Activated T-helper 2 cell treated with anti-CD3 and anti-CD28 coated beads, Interferon-gamma antibody, Interleukin-2, Interleukin-4, amounts not matched to agents 10 μg/mL and 5 μg/mL and 100 μg/mL, durations not matched to agents 14 hours and 24 hours and 36 hours (primary cell): ENCODE results near the gene CCND1. TPM values are rescaled to one million over a fixed set of nuclear protein-coding genes. Genes with fewer than 3 reads are reported as not detected.
A peak's percentile ranks its signal among the peaks of the same experiment; 100 is the strongest.

Source experiments
- DNase-seq: peaks from one replicate; pipeline ENCODE4 v3.0.0; 2021; ENCODE audit warnings: low spot score
- H3K27ac Mint-ChIP-seq: one replicate; pipeline ENCODE4 v1.8.0; 2021; ENCODE audit warnings: mixed read lengths
- H3K27me3 Mint-ChIP-seq: one replicate; pipeline ENCODE4 v1.8.0; 2021; ENCODE audit warnings: low read depth, mixed read lengths
- H3K36me3 Mint-ChIP-seq: one replicate; pipeline ENCODE4 v1.8.0; 2021; ENCODE audit warnings: low read depth, mixed read lengths
- H3K4me1 Mint-ChIP-seq: one replicate; pipeline ENCODE4 v1.8.0; 2021; ENCODE audit warnings: low read depth, mixed read lengths
- H3K4me3 Mint-ChIP-seq: one replicate; pipeline ENCODE4 v1.8.0; 2021; ENCODE audit warnings: low read depth, mild to moderate bottlenecking, moderate library complexity, mixed read lengths
- H3K9me3 Mint-ChIP-seq: one replicate; pipeline ENCODE4 v1.8.0; 2021; ENCODE audit warnings: mixed read lengths
- intact Hi-C: fragments of 100-400 bp; cut with micrococcal nuclease; formaldehyde crosslinking; loops from one replicate; pipeline ENCODE4 v1.15.1; 2023
- total RNA-seq: library from RNA; stranded (reverse); gene quantifications from 2 replicates; pipeline ENCODE4 v1.2.3, GENCODE V29; 2022

The CCND1 gene
- 1.2 and 2.1 TPM in 2 replicates for total RNA-seq

DNA sequence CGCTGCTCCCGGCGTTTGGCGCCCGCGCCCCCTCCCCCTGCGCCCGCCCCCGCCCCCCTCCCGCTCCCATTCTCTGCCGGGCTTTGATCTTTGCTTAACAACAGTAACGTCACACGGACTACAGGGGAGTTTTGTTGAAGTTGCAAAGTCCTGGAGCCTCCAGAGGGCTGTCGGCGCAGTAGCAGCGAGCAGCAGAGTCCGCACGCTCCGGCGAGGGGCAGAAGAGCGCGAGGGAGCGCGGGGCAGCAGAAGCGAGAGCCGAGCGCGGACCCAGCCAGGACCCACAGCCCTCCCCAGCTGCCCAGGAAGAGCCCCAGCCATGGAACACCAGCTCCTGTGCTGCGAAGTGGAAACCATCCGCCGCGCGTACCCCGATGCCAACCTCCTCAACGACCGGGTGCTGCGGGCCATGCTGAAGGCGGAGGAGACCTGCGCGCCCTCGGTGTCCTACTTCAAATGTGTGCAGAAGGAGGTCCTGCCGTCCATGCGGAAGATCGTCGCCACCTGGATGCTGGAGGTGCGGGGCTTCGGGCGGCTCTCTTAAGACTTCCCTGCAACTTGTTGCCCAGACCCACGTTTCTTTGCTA lies at the start of gene CCND1:
CCND1 (plus strand) TSS at position 162 of the 587 bp plus-strand sequence; CDS start at position 320, 158 bp downstream.
- H3K27me3 Mint-ChIP-seq, result peaks cover 40% of the 10 kb centered on the region
- peaks cover 3% of the 10 kb centered on the region for H3K4me1 Mint-ChIP-seq
- no peak for DNase-seq
- no peaks in the 10 kb centered on the region for H3K36me3 Mint-ChIP-seq
- peak within 1 kb of the TSS; percentile 64 for H3K4me3 Mint-ChIP-seq
- intact Hi-C loops, result loop anchor here (5.0 kb wide), 1 partner anchor 799 kb away; the partner anchor contains the start of gene CPT1A
- H3K9me3 Mint-ChIP-seq, result no peaks in the 10 kb centered on the region
- H3K27ac Mint-ChIP-seq, result peak within 1 kb of the TSS; percentile 63

DNA sequence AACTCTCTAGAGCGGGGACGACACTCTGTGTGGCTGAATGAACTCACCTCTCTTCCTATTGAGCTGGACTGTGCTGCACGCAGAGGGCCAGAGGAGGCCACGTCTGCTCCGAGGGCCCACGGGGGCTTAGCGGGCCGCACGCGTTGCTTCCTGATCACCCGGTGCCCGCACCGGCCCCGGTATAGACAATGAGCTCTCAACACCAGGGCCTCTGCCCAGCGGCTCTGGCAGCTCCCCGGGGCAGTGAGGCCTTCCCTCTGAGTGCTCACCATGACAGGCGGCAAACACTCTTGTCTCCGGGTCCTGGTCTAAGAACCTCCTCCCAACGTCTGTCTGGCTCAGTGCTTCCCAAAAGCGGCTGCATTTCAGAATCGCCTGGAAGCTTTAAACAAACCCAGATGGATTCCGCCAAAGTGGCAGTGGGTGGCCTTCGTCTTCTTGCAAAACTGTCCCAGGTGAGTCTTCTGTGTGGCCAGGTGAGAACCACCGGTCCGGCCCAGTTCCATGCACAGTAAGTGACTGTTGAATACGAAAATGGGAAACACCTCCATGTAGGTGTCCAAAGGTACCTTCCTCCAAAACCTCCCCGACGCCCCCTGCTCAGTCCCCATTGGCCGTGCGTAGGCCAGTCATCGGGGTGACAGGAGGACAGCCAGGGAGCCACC lies 47.8 kb upstream of the CCND1 start:
- no peaks in the 10 kb centered on the region for H3K36me3 Mint-ChIP-seq
- H3K9me3 Mint-ChIP-seq, result no peaks in the 10 kb centered on the region
- no peaks in the 10 kb centered on the region for H3K4me1 Mint-ChIP-seq
- DNase-seq, result no peak
- H3K4me3 Mint-ChIP-seq, result no peak overlapping the region
- no peak overlapping the region for H3K27ac Mint-ChIP-seq
- intact Hi-C loops, result no loop called here
- no peaks in the 10 kb centered on the region for H3K27me3 Mint-ChIP-seq

DNA sequence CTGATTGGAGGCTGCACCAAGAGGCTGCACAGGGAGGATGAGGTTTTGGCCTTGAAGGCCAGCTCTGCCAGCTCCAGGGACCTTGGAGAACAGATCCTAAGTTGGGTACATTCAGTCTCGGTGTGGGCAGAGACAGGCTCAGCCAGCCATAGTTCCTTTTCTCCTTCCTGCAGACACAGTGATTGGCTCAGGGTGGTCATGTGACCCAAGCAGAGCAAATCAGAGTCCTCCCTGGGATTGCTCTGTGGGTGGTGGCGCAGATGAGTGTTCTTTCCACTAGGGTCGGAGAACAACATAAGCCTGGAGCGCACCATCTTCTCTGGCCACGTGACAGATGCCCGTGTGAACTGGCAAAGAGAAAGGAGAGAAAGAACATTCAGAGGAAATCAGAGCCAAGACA lies 47.1 kb upstream of the CCND1 start:
- intact Hi-C loops, result no loop called here
- Mint-ChIP-seq H3K36me3 (no peaks in the 10 kb centered on the region), H3K27ac (no peak overlapping the region), H3K27me3 (no peaks in the 10 kb centered on the region), H3K4me3 (no peak overlapping the region), H3K4me1 (no peaks in the 10 kb centered on the region), H3K9me3 (no peaks in the 10 kb centered on the region)
- DNase-seq, result no peak

DNA sequence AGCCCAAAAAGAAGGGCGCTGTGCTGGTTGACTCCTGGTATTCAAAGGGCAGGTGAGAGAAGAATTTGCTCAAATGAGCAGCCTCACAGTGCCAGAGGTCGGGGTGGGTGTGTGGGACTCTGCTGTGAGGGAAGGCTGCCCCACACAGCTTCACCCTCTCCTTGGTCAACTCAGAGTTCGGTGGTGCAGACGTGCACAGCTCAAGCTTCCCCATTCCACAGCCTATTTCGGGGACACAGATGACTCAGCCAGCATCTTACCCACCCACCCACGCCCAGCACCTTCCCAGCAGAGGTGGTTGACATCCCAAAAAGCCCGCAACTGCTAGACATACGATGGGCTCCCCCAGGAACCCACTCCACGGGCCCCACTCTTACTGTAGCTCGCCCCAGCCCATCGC lies 46.5 kb upstream of the CCND1 start:
- intact Hi-C loops, result no loop called here
- Mint-ChIP-seq H3K9me3 (no peaks in the 10 kb centered on the region), H3K27ac (no peak overlapping the region), H3K27me3 (no peaks in the 10 kb centered on the region), H3K4me3 (no peak overlapping the region), H3K4me1 (no peaks in the 10 kb centered on the region), H3K36me3 (no peaks in the 10 kb centered on the region)
- no peak for DNase-seq

DNA sequence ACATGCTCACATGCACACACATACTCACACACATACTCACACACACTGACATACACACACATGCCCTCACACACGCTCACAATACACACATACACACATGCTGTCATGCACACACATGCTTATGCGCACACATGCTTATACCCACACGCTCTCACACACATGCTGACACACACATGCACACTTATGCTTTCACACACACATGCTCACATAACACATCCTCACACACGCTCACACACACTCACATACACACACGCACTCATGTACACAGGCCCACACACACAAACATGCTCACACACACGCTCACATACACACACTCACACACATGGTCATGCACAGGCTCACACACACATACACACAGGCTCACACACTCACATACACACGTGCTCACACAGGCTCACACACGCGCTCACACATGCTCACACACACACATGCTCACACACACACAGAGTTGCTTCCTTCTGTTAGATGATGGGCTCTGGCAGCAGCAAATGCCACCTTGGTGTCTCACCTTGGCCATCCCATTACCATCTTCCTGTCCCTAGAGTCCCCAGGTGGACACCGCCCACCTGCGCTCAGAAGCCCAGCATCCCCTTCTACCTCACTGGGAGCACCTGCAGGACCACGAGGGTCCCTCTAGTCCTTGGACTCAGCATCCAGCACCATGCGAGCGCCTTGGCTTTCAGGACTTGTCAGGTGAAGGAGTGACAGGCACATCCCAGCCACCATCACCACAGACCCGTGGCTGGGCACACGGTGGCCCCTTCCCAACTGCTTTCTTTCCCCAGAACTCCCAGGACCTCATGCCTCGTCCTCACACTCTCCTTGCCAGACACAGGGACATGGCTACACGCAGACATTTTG lies 44.9 kb upstream of the CCND1 start:
- intact Hi-C loops, result no loop called here
- H3K27ac Mint-ChIP-seq, result no peak overlapping the region
- no peaks in the 10 kb centered on the region for H3K36me3 Mint-ChIP-seq
- no peak for DNase-seq
- H3K4me1 Mint-ChIP-seq, result no peaks in the 10 kb centered on the region
- no peaks in the 10 kb centered on the region for H3K27me3 Mint-ChIP-seq
- H3K4me3 Mint-ChIP-seq, result no peak overlapping the region
- H3K9me3 Mint-ChIP-seq, result no peaks in the 10 kb centered on the region

DNA sequence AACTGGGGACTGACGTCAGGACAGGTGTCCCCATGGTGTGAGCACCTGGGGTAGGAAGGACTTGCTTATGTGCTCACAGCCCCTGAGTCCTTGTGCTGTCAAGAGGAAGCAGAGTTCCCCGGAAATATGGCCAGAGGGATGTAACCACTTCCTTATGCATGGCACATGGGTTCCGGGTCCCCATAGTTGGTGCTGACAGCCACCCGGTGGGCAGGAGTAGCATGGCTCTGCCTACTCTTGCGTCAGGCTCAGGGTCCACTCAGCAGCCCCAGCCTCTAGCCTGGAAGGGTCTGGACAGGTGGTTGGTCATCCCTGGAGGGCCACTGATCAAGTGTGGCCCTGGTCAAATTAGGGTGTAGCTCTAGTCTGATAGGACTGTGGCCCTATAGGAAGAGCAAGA lies 42.8 kb upstream of the CCND1 start:
- Mint-ChIP-seq H3K27me3 (no peaks in the 10 kb centered on the region), H3K9me3 (no peaks in the 10 kb centered on the region), H3K4me3 (no peak overlapping the region), H3K27ac (no peak overlapping the region), H3K4me1 (no peaks in the 10 kb centered on the region), H3K36me3 (no peaks in the 10 kb centered on the region)
- intact Hi-C loops, result no loop called here
- no peak for DNase-seq

DNA sequence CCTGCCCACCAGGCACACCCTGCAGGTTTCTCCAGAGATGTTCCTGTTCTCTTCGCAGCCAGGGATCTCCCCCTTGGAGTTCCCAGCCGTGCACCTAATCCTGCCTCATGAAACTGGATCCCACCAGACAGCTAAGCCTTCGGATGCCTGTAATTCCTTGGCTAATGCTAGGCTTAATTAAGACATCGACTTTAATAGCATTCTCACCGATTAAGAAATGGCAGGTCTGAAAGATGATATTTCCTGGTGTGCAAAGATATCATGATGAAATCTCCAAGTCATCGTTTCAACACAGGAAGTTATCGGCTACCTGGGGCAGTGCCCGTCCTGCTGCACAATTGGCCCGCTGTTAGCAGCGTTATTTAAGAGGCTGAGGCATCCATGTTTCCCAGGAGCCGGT lies 41.5 kb upstream of the CCND1 start:
- Mint-ChIP-seq H3K4me3 (no peak overlapping the region), H3K27me3 (no peaks in the 10 kb centered on the region), H3K4me1 (no peaks in the 10 kb centered on the region), H3K36me3 (no peaks in the 10 kb centered on the region), H3K27ac (no peak overlapping the region), H3K9me3 (no peaks in the 10 kb centered on the region)
- no peak for DNase-seq
- intact Hi-C loops, result no loop called here

DNA sequence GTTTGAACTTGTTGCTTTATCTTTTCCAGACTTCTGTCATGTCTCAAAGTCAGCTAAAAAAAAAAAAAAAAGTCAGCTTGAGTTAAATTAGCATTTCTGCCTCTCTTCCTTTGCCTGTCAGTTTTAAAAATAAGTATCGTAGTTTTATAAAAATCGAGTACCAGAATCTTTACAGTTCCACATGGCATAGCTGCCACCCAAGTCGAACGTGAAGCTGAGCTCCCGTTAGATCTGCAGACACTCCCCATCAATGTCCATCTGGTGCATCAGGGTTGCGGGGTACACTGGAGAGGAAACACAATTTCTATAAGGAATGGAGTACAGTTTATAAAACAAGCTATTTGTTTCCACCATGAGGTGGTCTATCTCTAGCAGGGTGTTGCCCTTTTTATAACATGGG lies 41.0 kb upstream of the CCND1 start:
- intact Hi-C loops, result no loop called here
- Mint-ChIP-seq H3K9me3 (no peaks in the 10 kb centered on the region), H3K4me3 (no peak overlapping the region), H3K4me1 (no peaks in the 10 kb centered on the region), H3K27me3 (no peaks in the 10 kb centered on the region), H3K36me3 (no peaks in the 10 kb centered on the region), H3K27ac (no peak overlapping the region)
- DNase-seq, result no peak

DNA sequence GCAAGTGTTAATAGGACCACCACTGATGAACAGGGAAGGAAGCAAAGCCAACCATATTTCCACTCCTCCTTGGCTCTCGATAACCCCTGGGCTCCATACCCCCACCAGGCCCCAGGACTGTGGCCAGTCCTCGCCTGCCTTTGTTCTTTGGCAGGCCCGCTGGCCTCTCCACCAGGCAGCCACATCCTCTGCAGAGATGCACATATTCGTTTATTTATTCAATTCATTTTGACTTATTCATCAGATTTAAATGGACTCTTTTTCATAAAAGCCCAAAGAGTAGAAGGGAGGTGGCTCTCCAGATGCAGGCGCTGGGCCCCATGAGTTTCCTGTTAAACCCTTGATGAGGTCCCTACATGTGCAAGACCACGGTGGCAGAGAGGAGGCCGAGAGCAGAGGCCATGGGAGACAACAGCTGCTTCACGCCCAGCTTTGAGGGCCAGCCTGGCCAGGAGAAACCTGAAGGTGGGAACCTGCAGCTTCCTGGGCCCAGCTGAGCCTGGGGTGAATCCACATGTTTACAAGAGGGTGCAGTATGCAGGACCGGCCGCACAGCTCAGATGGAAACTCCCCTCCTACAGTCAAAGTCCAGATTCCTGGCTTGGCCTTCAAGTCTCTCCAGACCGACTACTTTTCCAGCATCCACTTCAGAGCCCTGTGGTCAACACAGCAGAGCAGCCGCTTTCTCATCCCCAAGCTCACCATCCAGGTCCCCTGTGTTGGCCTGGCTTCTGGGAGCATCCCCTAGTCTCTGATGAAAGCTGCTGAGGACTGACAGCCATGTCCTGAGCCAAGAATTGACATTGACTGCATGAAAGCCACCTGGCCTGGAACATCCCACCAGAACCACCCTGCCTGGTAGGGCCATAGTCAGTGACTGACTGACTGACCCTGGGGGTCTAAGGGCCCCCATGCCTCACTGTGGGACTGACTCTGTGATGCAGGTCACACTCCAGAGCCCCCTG lies 39.7 kb upstream of the CCND1 start:
- intact Hi-C loops, result no loop called here
- DNase-seq, result no peak
- Mint-ChIP-seq H3K36me3 (no peaks in the 10 kb centered on the region), H3K4me1 (no peaks in the 10 kb centered on the region), H3K27me3 (no peaks in the 10 kb centered on the region), H3K4me3 (no peak overlapping the region), H3K9me3 (no peaks in the 10 kb centered on the region), H3K27ac (no peak overlapping the region)

DNA sequence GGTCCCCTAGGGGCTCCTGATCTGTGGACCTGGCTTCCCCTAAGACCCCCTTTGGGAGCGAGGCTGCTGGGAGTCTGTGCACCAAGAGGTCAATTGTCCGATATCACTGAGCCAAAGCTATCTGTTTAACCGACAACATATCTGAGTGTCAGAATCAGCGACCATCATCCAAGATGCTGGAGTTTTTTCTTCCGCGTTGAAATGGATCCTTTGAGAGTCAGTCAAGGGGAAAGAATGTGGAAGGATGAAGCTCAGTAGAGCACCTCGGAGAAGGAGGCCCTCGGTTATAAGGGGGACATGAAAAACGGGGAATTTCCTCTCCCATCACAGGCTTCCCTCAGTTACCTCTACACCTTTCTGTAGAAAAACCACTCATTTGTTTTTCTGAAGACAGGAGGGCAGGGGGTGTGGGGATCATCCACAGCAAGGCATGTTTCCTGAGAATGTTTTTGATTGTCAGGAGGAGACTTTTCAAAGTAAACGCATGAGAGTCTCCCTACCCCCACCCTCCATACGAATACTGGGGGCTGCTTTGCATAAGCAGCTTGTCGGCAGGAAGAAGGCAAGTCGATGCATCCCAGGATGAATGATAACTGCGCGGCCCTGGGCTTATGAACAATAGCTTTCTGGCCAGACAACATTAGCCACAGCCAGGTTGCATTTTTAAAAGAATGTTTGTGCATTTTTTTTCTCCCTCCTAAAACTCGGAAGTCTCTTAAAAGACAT lies 37.7 kb upstream of the CCND1 start:
- H3K4me1 Mint-ChIP-seq, result no peaks in the 10 kb centered on the region
- DNase-seq, result no peak
- H3K9me3 Mint-ChIP-seq, result no peaks in the 10 kb centered on the region
- H3K36me3 Mint-ChIP-seq, result no peaks in the 10 kb centered on the region
- H3K27me3 Mint-ChIP-seq, result no peaks in the 10 kb centered on the region
- no peak overlapping the region for H3K27ac Mint-ChIP-seq
- H3K4me3 Mint-ChIP-seq, result no peak overlapping the region
- intact Hi-C loops, result no loop called here

DNA sequence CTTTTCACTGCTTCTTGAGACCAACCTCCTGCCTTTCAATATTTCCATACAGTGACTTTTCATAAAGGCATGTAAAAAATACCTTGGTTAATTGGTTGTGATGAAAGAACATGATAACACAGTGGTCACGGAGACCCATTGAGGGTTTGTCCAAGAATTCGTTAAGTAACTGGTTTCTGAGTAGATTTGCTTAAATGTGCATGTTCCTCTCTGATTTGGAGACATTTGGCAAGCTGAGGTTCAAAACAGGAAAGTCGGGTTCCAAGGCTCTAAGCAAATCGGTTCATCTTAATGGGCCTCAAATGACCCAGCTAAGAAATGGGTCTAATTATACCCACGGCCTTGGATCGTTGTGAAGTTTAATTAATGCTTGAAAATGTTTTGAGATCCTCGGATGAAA lies 36.9 kb upstream of the CCND1 start:
- peaks cover 3% of the 10 kb centered on the region for H3K27me3 Mint-ChIP-seq

More for the DNA sequence above, 36.9 kb upstream of the CCND1 start:
- no peak overlapping the region for H3K27ac Mint-ChIP-seq
- no peak for DNase-seq
- H3K9me3 Mint-ChIP-seq, result no peaks in the 10 kb centered on the region
- H3K4me1 Mint-ChIP-seq, result no peaks in the 10 kb centered on the region
- H3K36me3 Mint-ChIP-seq, result no peaks in the 10 kb centered on the region
- intact Hi-C loops, result no loop called here
- no peak overlapping the region for H3K4me3 Mint-ChIP-seq
